HepG2 (cell line): ENCODE results near the gene BPIFB6. TPM values are rescaled to one million over a fixed set of nuclear protein-coding genes. Genes with fewer than 3 reads are reported as not detected.

ENCODE experiments used
- ATRX ChIP-seq: sonication (generic); formaldehyde crosslinking; IDR thresholded peaks from 2 replicates; pipeline ENCODE4 v1.4.0; 2020; ENCODE audit warnings: missing genetic modification reagents, borderline replicate concordance
- CBX2 ChIP-seq, 2 experiments: fragments of 200-600 bp in 1 of 2; sonication (generic); formaldehyde crosslinking in 1 of 2; IDR thresholded peaks; 2 replicates each; pipeline versions ENCODE4 v1.7.0 to v1.8.1; 2018 to 2022; ENCODE audit warnings: low read depth in 2 of 2, low read length in 1 of 2, mild to moderate bottlenecking in 1 of 2, missing genetic modification reagents in 1 of 2
- CHD2 ChIP-seq: IDR thresholded peaks from 2 replicates; pipeline ENCODE4 v1.6.1; 2011; ENCODE audit warnings: low read depth, low read length, improper control_type of control experiment
- CHD4 ChIP-seq: fragments of 200-600 bp; sonication (generic); IDR thresholded peaks from 2 replicates; pipeline ENCODE4 v1.7.0; 2017; ENCODE audit warnings: mild to moderate bottlenecking, low read length, borderline replicate concordance
- FOXJ3 ChIP-seq: sonication (generic); formaldehyde crosslinking; IDR thresholded peaks from 2 replicates; pipeline ENCODE4 v1.4.0; 2020; ENCODE audit warnings: missing genetic modification reagents, mild to moderate bottlenecking, borderline replicate concordance
- GABPB1 ChIP-seq: IDR thresholded peaks from 2 replicates; pipeline ENCODE4 v1.6.1; 2016; ENCODE audit warnings: mild to moderate bottlenecking, missing genetic modification reagents, moderate library complexity, missing compliant biosample characterization
- ISX ChIP-seq: sonication (generic); formaldehyde crosslinking; conservative IDR thresholded peaks from 2 replicates; pipeline ENCODE4 v1.5.0; 2020; ENCODE audit warnings: missing genetic modification reagents
- KLF16 ChIP-seq, 2 experiments: sonication (generic) in 1 of 2; formaldehyde crosslinking in 1 of 2; IDR thresholded peaks; 2 replicates each; pipeline versions ENCODE4 v1.6.1 to v1.8.0; 2016 to 2023; ENCODE audit warnings: missing genetic modification reagents in 2 of 2, missing compliant biosample characterization in 1 of 2
- MIER2 ChIP-seq: IDR thresholded peaks from 2 replicates; pipeline ENCODE4 v1.6.1; 2016; ENCODE audit warnings: missing biosample characterization, missing genetic modification reagents
- NFKB2 ChIP-seq: sonication (generic); formaldehyde crosslinking; IDR thresholded peaks from 2 replicates; pipeline ENCODE4 v1.4.0; 2020; ENCODE audit warnings: missing genetic modification reagents, borderline replicate concordance
- POLR2G ChIP-seq: fragments of 200-400 bp; formaldehyde crosslinking; IDR thresholded peaks from 2 replicates; pipeline ENCODE4 v1.6.1; 2018; ENCODE audit warnings: mild to moderate bottlenecking, low read depth, low read length, moderate library complexity
- RFX3 ChIP-seq: IDR thresholded peaks from 2 replicates; pipeline ENCODE4 v1.6.1; 2016; ENCODE audit warnings: missing biosample characterization, missing genetic modification reagents
- SETDB1 ChIP-seq: sonication (generic); formaldehyde crosslinking; IDR thresholded peaks from 2 replicates; pipeline ENCODE4 v1.5.1; 2020; ENCODE audit warnings: missing genetic modification reagents, mild to moderate bottlenecking, borderline replicate concordance
- TCF12 ChIP-seq, 2 experiments: fragments of 450-650 bp in 1 of 2; sonication (generic) in 1 of 2; formaldehyde crosslinking in 1 of 2; IDR thresholded peaks; 2 replicates each; pipeline versions ENCODE4 v1.6.1 to v1.8.0; 2017 to 2022; ENCODE audit warnings: antibody characterized with exemption in 1 of 2, mild to moderate bottlenecking in 1 of 2, missing genetic modification reagents in 1 of 2, moderate library complexity in 1 of 2
- U2AF2 ChIP-seq: fragments of 200-400 bp; formaldehyde crosslinking; IDR thresholded peaks from 2 replicates; pipeline ENCODE4 v1.6.1; 2017; ENCODE audit warnings: low read depth, mild to moderate bottlenecking, low read length
- ZBTB42 ChIP-seq: sonication (generic); formaldehyde crosslinking; IDR thresholded peaks from 2 replicates; pipeline ENCODE4 v1.5.0; 2020; ENCODE audit warnings: mild to moderate bottlenecking, missing genetic modification reagents
- ZMYM4 ChIP-seq: sonication (generic); formaldehyde crosslinking; IDR thresholded peaks from 2 replicates; pipeline ENCODE4 v1.8.1; 2023; ENCODE audit warnings: mild to moderate bottlenecking, missing genetic modification reagents
- ZNF33A ChIP-seq: sonication (generic); formaldehyde crosslinking; IDR thresholded peaks from 2 replicates; pipeline ENCODE4 v1.5.1; 2020; ENCODE audit warnings: missing genetic modification reagents, mild to moderate bottlenecking, moderate library complexity, borderline replicate concordance
- ZNF451 ChIP-seq: sonication (generic); formaldehyde crosslinking; IDR thresholded peaks from 2 replicates; pipeline ENCODE4 v1.5.0; 2020; ENCODE audit warnings: mild to moderate bottlenecking, missing genetic modification reagents
- ZNF496 ChIP-seq: sonication (generic); formaldehyde crosslinking; IDR thresholded peaks from 2 replicates; pipeline ENCODE4 v1.8.1; 2023; ENCODE audit warnings: mild to moderate bottlenecking, moderate library complexity, missing genetic modification reagents; ENCODE audit not compliant: insufficient replicate concordance
- ZNF652 ChIP-seq: IDR thresholded peaks from 2 replicates; pipeline ENCODE4 v1.6.1; 2016; ENCODE audit warnings: low read depth, borderline replicate concordance
- ZNF781 ChIP-seq: sonication (generic); formaldehyde crosslinking; IDR thresholded peaks from 2 replicates; pipeline ENCODE4 v1.5.1; 2020; ENCODE audit warnings: borderline replicate concordance, mild to moderate bottlenecking, missing genetic modification reagents; ENCODE audit errors: not compliant biosample characterization
- ZNF790 ChIP-seq: sonication (generic); formaldehyde crosslinking; IDR thresholded peaks from 2 replicates; pipeline ENCODE4 v1.8.0; 2022; ENCODE audit warnings: missing genetic modification reagents, mild to moderate bottlenecking, borderline replicate concordance
- polyA plus RNA-seq, 8 experiments: library from polyadenylated mRNA; depleted of rRNA in 3 of 8; stranded (reverse) in 7 of 8; unstranded in 1 of 8; fragments of >200 nt; fragmentation: Illumina TruSeq in 4 of 8; extraction: Trizol in 4 of 8; gene quantifications; 2 replicates each; pipeline versions ENCODE4 v1.2.1 to v1.2.3, GENCODE V29; 2011 to 2016; ENCODE audit warnings: low read depth in 4 of 8, missing spikeins in 1 of 8, mixed read lengths in 1 of 8; ENCODE audit not compliant: insufficient read depth in 1 of 8
- total RNA-seq, 5 experiments: library from RNA; depleted of rRNA; stranded (reverse); fragments of >200 nt; fragmentation: Illumina TruSeq; extraction: Trizol; gene quantifications; 2 replicates each; pipeline ENCODE4 v1.2.3, GENCODE V29; 2016; ENCODE audit warnings: low read depth in 1 of 5
- TF ChIP-seq, protein P1 (sequence below): sonication (generic); formaldehyde crosslinking; IDR thresholded peaks from 2 replicates; pipeline ENCODE4 v1.4.0; 2020; ENCODE audit warnings: missing genetic modification reagents
- TF ChIP-seq, protein P2 (sequence below): sonication (generic); formaldehyde crosslinking; conservative IDR thresholded peaks from 2 replicates; pipeline ENCODE4 v1.4.0; 2020; ENCODE audit warnings: missing genetic modification reagents

The BPIFB6 gene
- total and polyA plus RNA-seq, 2 of the 13 experiments (the other 11 are each of a cell fraction or from before 2014, with no cell fraction given) = 0.13 to 1.7 TPM

DNA sequence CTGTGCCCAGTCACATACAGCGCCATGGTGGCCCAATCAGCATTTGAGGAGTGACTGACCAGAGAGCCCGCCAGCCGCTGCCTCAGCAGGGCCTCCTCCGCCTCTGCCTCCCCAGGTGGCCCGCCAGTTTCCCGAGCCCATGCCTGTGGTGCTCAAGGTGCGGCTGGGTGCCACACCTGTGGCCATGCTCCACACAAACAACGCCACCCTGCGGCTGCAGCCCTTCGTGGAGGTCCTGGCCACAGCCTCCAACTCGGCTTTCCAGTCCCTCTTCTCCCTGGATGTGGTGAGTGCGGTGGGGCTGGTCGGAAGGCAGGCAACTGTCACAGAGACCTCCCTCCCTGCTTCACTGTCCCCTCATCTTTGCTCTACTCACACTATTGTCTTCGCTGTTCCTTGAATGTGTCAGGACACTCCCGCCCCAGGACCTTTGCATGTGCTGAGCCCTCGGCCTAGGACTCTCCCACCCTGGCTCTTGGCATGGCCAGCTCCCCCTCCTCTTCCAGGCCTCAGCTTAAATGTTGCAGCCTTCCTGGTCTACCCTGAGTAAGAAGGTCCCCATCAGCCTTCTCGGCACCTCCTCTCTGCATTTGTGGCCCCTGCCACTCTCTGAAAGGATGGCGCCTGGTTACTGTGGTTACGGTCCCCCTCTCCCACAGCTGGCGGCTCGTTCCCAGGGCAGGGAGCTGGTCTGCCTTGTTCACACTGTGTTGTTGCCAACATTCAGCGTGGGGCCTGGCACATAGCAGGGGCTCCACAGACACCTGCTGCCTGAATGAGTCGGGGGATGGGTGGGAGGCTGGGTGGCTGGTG, 11.8 kb upstream of the BPIFB6 start (continued):
- TF ChIP-seq, protein P1, sequence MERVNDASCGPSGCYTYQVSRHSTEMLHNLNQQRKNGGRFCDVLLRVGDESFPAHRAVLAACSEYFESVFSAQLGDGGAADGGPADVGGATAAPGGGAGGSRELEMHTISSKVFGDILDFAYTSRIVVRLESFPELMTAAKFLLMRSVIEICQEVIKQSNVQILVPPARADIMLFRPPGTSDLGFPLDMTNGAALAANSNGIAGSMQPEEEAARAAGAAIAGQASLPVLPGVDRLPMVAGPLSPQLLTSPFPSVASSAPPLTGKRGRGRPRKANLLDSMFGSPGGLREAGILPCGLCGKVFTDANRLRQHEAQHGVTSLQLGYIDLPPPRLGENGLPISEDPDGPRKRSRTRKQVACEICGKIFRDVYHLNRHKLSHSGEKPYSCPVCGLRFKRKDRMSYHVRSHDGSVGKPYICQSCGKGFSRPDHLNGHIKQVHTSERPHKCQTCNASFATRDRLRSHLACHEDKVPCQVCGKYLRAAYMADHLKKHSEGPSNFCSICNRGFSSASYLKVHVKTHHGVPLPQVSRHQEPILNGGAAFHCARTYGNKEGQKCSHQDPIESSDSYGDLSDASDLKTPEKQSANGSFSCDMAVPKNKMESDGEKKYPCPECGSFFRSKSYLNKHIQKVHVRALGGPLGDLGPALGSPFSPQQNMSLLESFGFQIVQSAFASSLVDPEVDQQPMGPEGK (CRISPR knock-in tag) = no peak
- TF ChIP-seq CBX2 (IDR thresholded peaks at IDR 0.05; ENCODE audit: low read depth, low read length) (no peak), CBX2 (CRISPR knock-in tag; IDR thresholded peaks at IDR 0.05; ENCODE audit: low read depth) (no peak), ZNF33A (CRISPR knock-in tag) (no peak), SETDB1 (CRISPR knock-in tag) (no peak), U2AF2 (no peak), FOXJ3 (CRISPR knock-in tag) (no peak), ATRX (CRISPR knock-in tag) (no peak), TCF12 (IDR thresholded peaks at IDR 0.05) (no peak), TCF12 (CRISPR knock-in tag; IDR thresholded peaks at IDR 0.05) (no peak), NFKB2 (CRISPR knock-in tag) (no peak), CHD4 (peak; percentile 44; the same call in 1 of the 2 replicates), KLF16 (CRISPR knock-in tag; IDR thresholded peaks at IDR 0.05) (no peak), CHD2 (no peak), ZNF652 (CRISPR knock-in tag) (no peak), ZNF781 (CRISPR knock-in tag) (no peak), ZNF790 (CRISPR knock-in tag) (no peak), RFX3 (CRISPR knock-in tag) (no peak), GABPB1 (CRISPR knock-in tag) (0 out of 2 replicates have a peak, but pooled peaks have one; percentile 14), ISX (no peak), MIER2 (no peak), POLR2G (peak; percentile 13; the same call in 1 of the 2 replicates), ZMYM4 (CRISPR knock-in tag) (no peak), ZBTB42 (CRISPR knock-in tag) (no peak), ZNF451 (CRISPR knock-in tag) (no peak), ZNF496 (CRISPR knock-in tag) (no peak)
- TF ChIP-seq, protein P2, sequence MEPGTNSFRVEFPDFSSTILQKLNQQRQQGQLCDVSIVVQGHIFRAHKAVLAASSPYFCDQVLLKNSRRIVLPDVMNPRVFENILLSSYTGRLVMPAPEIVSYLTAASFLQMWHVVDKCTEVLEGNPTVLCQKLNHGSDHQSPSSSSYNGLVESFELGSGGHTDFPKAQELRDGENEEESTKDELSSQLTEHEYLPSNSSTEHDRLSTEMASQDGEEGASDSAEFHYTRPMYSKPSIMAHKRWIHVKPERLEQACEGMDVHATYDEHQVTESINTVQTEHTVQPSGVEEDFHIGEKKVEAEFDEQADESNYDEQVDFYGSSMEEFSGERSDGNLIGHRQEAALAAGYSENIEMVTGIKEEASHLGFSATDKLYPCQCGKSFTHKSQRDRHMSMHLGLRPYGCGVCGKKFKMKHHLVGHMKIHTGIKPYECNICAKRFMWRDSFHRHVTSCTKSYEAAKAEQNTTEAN (CRISPR knock-in tag) = no peak
